Astrocyte (in vitro differentiated cells and primary cell): Measurements from ENCODE around the gene TRPV5. TPM values are rescaled to one million over a fixed set of nuclear protein-coding genes. Genes with fewer than 3 reads are reported as not detected.

Experiments
- DNase-seq: peaks from one replicate; pipeline ENCODE4 v3.0.0-alpha.2; 2010; ENCODE audit warnings: low read depth
- FAIRE-seq: peaks from 2 replicates; lab custom pipeline; 2011; peaks lifted over from hg19 to GRCh38; lab: Jason Lieb, UNC
- H2AFZ ChIP-seq: 2 replicates; pipeline ENCODE4 v1.6.0; 2012; ENCODE audit warnings: low read depth, low read length, inconsistent platforms
- H3K27ac ChIP-seq: 2 replicates; pipeline ENCODE4 v1.5.1; 2011; ENCODE audit warnings: low read depth, low read length, inconsistent platforms
- H3K27me3 ChIP-seq: 2 replicates; pipeline ENCODE4 v1.6.0; 2011; ENCODE audit warnings: low read length, inconsistent platforms; ENCODE audit not compliant: insufficient read depth
- H3K36me3 ChIP-seq: 2 replicates; pipeline ENCODE4 v1.5.1; 2011; ENCODE audit warnings: low read length, inconsistent platforms; ENCODE audit not compliant: insufficient read depth
- H3K4me1 ChIP-seq: 2 replicates; pipeline ENCODE4 v1.5.1; 2011; ENCODE audit warnings: low read length, inconsistent platforms; ENCODE audit not compliant: insufficient read depth
- H3K4me2 ChIP-seq: 2 replicates; pipeline ENCODE4 v1.6.0; 2012; ENCODE audit warnings: low read length, inconsistent platforms
- H3K4me3 ChIP-seq: 2 replicates; pipeline ENCODE4 v1.5.1; 2011; ENCODE audit warnings: low read depth, mild to moderate bottlenecking, low read length, inconsistent platforms; ENCODE audit not compliant: insufficient read depth
- H3K79me2 ChIP-seq: 2 replicates; pipeline ENCODE4 v1.6.0; 2012; ENCODE audit warnings: mild to moderate bottlenecking, low read length, inconsistent platforms; ENCODE audit not compliant: insufficient read depth
- H3K9ac ChIP-seq: 2 replicates; pipeline ENCODE4 v1.6.0; 2012; ENCODE audit warnings: mild to moderate bottlenecking, low read length, inconsistent platforms
- H3K9me3 ChIP-seq: 2 replicates; pipeline ENCODE4 v1.5.1; 2012; ENCODE audit warnings: low read depth, mild to moderate bottlenecking, low read length, inconsistent platforms; ENCODE audit not compliant: insufficient read depth
- H4K20me1 ChIP-seq: 2 replicates; pipeline ENCODE4 v1.6.0; 2012; ENCODE audit warnings: low read length, inconsistent platforms; ENCODE audit not compliant: insufficient read depth
- H3K27ac Mint-ChIP-seq: one replicate; pipeline ENCODE4 v1.8.0; 2021; ENCODE audit warnings: mild to moderate bottlenecking, mixed read lengths; ENCODE audit not compliant: unreplicated experiment
- H3K27me3 Mint-ChIP-seq: one replicate; pipeline ENCODE4 v1.8.0; 2021; ENCODE audit warnings: low read depth, mixed read lengths; ENCODE audit not compliant: unreplicated experiment
- H3K36me3 Mint-ChIP-seq: one replicate; pipeline ENCODE4 v1.8.0; 2021; ENCODE audit warnings: low read depth, mixed read lengths; ENCODE audit not compliant: unreplicated experiment
- H3K4me1 Mint-ChIP-seq: one replicate; pipeline ENCODE4 v1.8.0; 2021; ENCODE audit warnings: low read depth, mixed read lengths; ENCODE audit not compliant: unreplicated experiment
- H3K4me3 Mint-ChIP-seq: one replicate; pipeline ENCODE4 v1.8.0; 2021; ENCODE audit warnings: mild to moderate bottlenecking, moderate library complexity, mixed read lengths; ENCODE audit not compliant: unreplicated experiment
- H3K9me3 Mint-ChIP-seq: one replicate; pipeline ENCODE4 v1.8.0; 2021; ENCODE audit warnings: mild to moderate bottlenecking, mixed read lengths; ENCODE audit not compliant: unreplicated experiment
- EZH2 ChIP-seq: IDR thresholded peaks from 2 replicates; pipeline ENCODE4 v1.6.1; 2012; ENCODE audit warnings: mild to moderate bottlenecking, low read length, inconsistent platforms; ENCODE audit not compliant: insufficient read depth
- total RNA-seq: library from RNA; stranded (reverse); gene quantifications from 2 replicates; pipeline ENCODE4 v1.2.1, GENCODE V29; 2021
- TF ChIP-seq, protein P1 (sequence below): IDR thresholded peaks from 2 replicates; pipeline ENCODE4 v1.5.1; 2011; ENCODE audit warnings: low read depth, mild to moderate bottlenecking, inconsistent platforms, low read length, moderate library complexity; ENCODE audit not compliant: insufficient read depth

Gene TRPV5
- total RNA-seq, 1 donor from 2014 or later: not detected

DNA sequence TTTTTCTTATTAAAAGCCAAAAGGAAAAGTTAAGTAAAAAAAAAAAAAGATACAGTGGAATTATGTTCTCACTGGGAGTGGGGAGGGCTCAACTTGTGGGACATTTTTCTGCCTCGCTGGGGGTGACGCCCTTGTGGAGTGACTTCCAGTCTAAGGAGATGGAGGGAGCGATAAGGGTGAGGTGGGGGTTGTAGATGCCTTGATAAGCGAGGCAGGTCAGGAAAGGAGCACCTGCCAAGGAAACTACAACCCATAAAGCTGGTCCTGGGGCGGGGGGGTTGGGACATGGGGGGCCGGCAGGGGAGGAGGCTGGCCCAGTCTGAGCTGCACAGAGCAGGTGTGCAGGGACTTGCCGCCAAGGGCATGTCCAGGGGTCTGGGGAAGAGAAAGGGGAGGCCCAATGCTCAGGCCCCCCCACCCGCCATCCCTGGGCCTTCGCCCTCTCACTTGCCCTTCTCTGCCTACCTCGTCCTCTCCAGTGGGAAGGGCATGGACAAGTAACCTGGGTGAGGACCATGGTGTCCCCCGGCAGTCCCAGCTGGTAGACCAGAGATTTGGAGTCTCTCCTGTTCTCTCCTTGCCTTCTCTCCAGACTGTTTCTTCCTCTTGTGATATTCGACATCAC, 2.5 kb upstream of the TRPV5 start:
- Histone ChIP-seq H3K27ac (no peak overlapping the region), H3K4me3 (no peak overlapping the region), H3K4me2 (no peak overlapping the region), H3K36me3 (no peaks in the 10 kb centered on the region), H4K20me1 (no peaks in the 10 kb centered on the region), H3K9ac (no peak overlapping the region), H3K4me1 (no peaks in the 10 kb centered on the region), H2AFZ (no peak overlapping the region), H3K27me3 (no peaks in the 10 kb centered on the region), H3K9me3 (no peaks in the 10 kb centered on the region), H3K79me2 (no peaks in the 10 kb centered on the region)
- FAIRE-seq: no peak
- Mint-ChIP-seq H3K27ac (no peak overlapping the region), H3K27me3 (peaks cover 39% of the 10 kb centered on the region), H3K36me3 (no peaks in the 10 kb centered on the region), H3K9me3 (peaks cover 3% of the 10 kb centered on the region), H3K4me3 (no peak overlapping the region), H3K4me1 (no peaks in the 10 kb centered on the region)
- DNase-seq: no peak
- TF ChIP-seq EZH2: no peak
- TF ChIP-seq, protein P1, sequence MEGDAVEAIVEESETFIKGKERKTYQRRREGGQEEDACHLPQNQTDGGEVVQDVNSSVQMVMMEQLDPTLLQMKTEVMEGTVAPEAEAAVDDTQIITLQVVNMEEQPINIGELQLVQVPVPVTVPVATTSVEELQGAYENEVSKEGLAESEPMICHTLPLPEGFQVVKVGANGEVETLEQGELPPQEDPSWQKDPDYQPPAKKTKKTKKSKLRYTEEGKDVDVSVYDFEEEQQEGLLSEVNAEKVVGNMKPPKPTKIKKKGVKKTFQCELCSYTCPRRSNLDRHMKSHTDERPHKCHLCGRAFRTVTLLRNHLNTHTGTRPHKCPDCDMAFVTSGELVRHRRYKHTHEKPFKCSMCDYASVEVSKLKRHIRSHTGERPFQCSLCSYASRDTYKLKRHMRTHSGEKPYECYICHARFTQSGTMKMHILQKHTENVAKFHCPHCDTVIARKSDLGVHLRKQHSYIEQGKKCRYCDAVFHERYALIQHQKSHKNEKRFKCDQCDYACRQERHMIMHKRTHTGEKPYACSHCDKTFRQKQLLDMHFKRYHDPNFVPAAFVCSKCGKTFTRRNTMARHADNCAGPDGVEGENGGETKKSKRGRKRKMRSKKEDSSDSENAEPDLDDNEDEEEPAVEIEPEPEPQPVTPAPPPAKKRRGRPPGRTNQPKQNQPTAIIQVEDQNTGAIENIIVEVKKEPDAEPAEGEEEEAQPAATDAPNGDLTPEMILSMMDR: no peak

DNA sequence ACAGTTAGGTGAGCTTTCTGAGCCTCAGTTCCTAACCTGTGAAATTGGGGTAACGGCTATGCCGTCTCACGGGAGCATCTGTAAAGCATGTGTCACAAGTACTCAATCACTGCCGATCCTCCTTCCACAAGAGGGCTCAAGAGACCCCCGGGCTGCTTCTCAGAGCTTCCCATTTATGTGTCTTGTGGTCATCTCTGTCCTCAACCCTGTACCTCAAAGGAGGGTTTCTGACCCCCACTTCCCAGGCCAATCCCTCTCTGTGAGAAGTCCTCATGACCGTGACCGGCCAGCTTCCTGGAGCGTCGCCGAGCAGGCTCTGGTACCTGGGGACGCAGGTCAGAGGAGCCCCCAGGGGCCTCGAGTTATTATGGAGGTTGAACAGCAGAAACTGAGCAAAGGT, 510 bp upstream of the TRPV5 start:
- Mint-ChIP-seq H3K9me3 (peaks cover 6% of the 10 kb centered on the region), H3K36me3 (no peaks in the 10 kb centered on the region), H3K4me1 (no peaks in the 10 kb centered on the region), H3K4me3 (no peak overlapping the region), H3K27me3 (peaks cover 35% of the 10 kb centered on the region), H3K27ac (no peak overlapping the region)
- TF ChIP-seq, protein P1: no peak
- TF ChIP-seq EZH2: no peak
- Histone ChIP-seq H3K9ac (no peak overlapping the region), H3K4me2 (no peak overlapping the region), H2AFZ (no peak overlapping the region), H3K4me3 (no peak overlapping the region), H3K27me3 (no peaks in the 10 kb centered on the region), H3K36me3 (no peaks in the 10 kb centered on the region), H3K4me1 (no peaks in the 10 kb centered on the region), H3K27ac (no peak overlapping the region), H3K79me2 (no peaks in the 10 kb centered on the region), H3K9me3 (peaks cover 3% of the 10 kb centered on the region), H4K20me1 (no peaks in the 10 kb centered on the region)
- DNase-seq: no peak
- FAIRE-seq: no peak

DNA sequence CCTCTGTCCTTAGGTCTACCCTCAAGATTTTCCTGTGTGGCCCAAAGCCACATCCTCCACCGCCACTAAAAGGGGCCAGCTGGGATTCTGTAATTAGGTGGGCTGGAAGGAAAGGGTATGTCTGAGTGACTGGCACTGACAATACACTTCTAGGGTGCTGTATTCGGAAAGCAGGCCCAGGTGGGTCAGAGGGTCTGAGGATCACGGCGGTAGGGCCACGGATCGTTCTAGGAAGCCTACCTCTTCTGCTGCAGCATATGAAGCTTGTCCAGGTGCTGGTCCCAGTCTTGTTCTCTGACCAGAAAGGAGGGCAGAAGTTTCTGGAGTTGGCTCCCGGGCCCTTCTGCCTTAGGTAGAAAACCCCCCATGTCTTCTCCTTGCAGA, 462 bp downstream of the TRPV5 start:
- H3K79me2 ChIP-seq: no peaks in the 10 kb centered on the region
- no peak for DNase-seq
- peaks cover 3% of the 10 kb centered on the region for H3K9me3 ChIP-seq
- peaks cover 31% of the 10 kb centered on the region for H3K27me3 Mint-ChIP-seq
- H3K9me3 Mint-ChIP-seq: peaks cover 6% of the 10 kb centered on the region
- no peak overlapping the region for H3K27ac ChIP-seq
- no peak overlapping the region for H3K4me2 ChIP-seq
- H2AFZ ChIP-seq: no peak overlapping the region
- no peaks in the 10 kb centered on the region for H3K36me3 ChIP-seq
- no peak overlapping the region for H3K27ac Mint-ChIP-seq
- H3K4me1 ChIP-seq: no peaks in the 10 kb centered on the region
- no peaks in the 10 kb centered on the region for H3K27me3 ChIP-seq
- no peaks in the 10 kb centered on the region for H4K20me1 ChIP-seq
- no peak overlapping the region for H3K4me3 Mint-ChIP-seq
- TF ChIP-seq, protein P1: no peak
- TF ChIP-seq EZH2: no peak
- H3K4me3 ChIP-seq: no peak overlapping the region
- no peaks in the 10 kb centered on the region for H3K4me1 Mint-ChIP-seq
- no peak overlapping the region for H3K9ac ChIP-seq
- H3K36me3 Mint-ChIP-seq: no peaks in the 10 kb centered on the region
- FAIRE-seq: no peak
